ENCODE data around the gene EVPL. TPM values are rescaled to one million over a fixed set of nuclear protein-coding genes. Genes with fewer than 3 reads are reported as not detected.
A peak's percentile ranks its signal among the peaks of the same experiment; 100 is the strongest.

The EVPL gene
- total and polyA plus RNA-seq, 2 of the 13 experiments (the other 11 are each of a cell fraction or from before 2014, with no cell fraction given), result 2.1 to 8.2 TPM

GRCh38 chr17:75959051-75959838 is 67.9 kb downstream of the EVPL start (continued):
- no peak for TF ChIP-seq ZFP82 (CRISPR knock-in tag; IDR thresholded peaks at IDR 0.05; ENCODE audit: borderline replicate concordance)
- no peak for TF ChIP-seq CCDC6 (CRISPR knock-in tag; IDR thresholded peaks at IDR 0.05)
- no peak for TF ChIP-seq TEAD3 (CRISPR knock-in tag; optimal IDR thresholded peaks at IDR 0.05; ENCODE audit: borderline replicate concordance)
- no peak for TF ChIP-seq SP4 (CRISPR knock-in tag; IDR thresholded peaks at IDR 0.05)
- TF ChIP-seq ATF1 (CRISPR knock-in tag; IDR thresholded peaks at IDR 0.05), result 0 out of 2 replicates have a peak, but pooled peaks have one; percentile 41
- TF ChIP-seq CSRNP1 (CRISPR knock-in tag; IDR thresholded peaks at IDR 0.05), result no peak
- no peak for TF ChIP-seq ATM (IDR thresholded peaks at IDR 0.05; ENCODE audit: borderline replicate concordance)
- TF ChIP-seq ZNF670 (CRISPR knock-in tag; IDR thresholded peaks at IDR 0.05; ENCODE audit: borderline replicate concordance), result no peak
- no peak for TF ChIP-seq BRD4 (CRISPR knock-in tag; IDR thresholded peaks at IDR 0.05)
- no peak for TF ChIP-seq GATA4 (IDR thresholded peaks at IDR 0.05; ENCODE audit: borderline replicate concordance, low read depth)
- no peak for TF ChIP-seq ZNF749 (CRISPR knock-in tag; IDR thresholded peaks at IDR 0.05; ENCODE audit: borderline replicate concordance)
- TF ChIP-seq YEATS4 (CRISPR knock-in tag; IDR thresholded peaks at IDR 0.05; ENCODE audit: borderline replicate concordance), result no peak
- TF ChIP-seq ZFP41 (CRISPR knock-in tag; IDR thresholded peaks at IDR 0.05; ENCODE audit: borderline replicate concordance), result no peak
- no peak for TF ChIP-seq DBP (CRISPR knock-in tag; IDR thresholded peaks at IDR 0.05; ENCODE audit: not compliant biosample characterization)
- peak; percentile 19; the same call in 1 of the 2 replicates for TF ChIP-seq MED1 (CRISPR knock-in tag; IDR thresholded peaks at IDR 0.05)
- TF ChIP-seq TBX2 (CRISPR knock-in tag; IDR thresholded peaks at IDR 0.05; ENCODE audit: borderline replicate concordance), result 0 out of 2 replicates have a peak, but pooled peaks have one; percentile 48
- no peak for TF ChIP-seq ZNF556 (CRISPR knock-in tag; IDR thresholded peaks at IDR 0.05; ENCODE audit: borderline replicate concordance)
- no peak for TF ChIP-seq ZNF777 (CRISPR knock-in tag; IDR thresholded peaks at IDR 0.05)
- TF ChIP-seq ZNF564 (CRISPR knock-in tag; IDR thresholded peaks at IDR 0.05), result no peak
- TF ChIP-seq ZNF431 (CRISPR knock-in tag; IDR thresholded peaks at IDR 0.05; ENCODE audit: borderline replicate concordance, low read depth), result no peak
- TF ChIP-seq ZBTB7B (CRISPR knock-in tag; IDR thresholded peaks at IDR 0.05), result peak; percentile 69; the same call in 1 of the 2 replicates
- no peak for TF ChIP-seq TRIM24 (CRISPR knock-in tag; IDR thresholded peaks at IDR 0.05)
- TF ChIP-seq ZNF235 (CRISPR knock-in tag; IDR thresholded peaks at IDR 0.05; ENCODE audit: borderline replicate concordance), result no peak
- TF ChIP-seq POLR2AphosphoS2 (IDR thresholded peaks at IDR 0.05; ENCODE audit: low read depth, low read length), result no peak
- TF ChIP-seq JDP2 (CRISPR knock-in tag; IDR thresholded peaks at IDR 0.05; ENCODE audit: borderline replicate concordance), result no peak
- no peak for TF ChIP-seq ZSCAN9 (CRISPR knock-in tag; IDR thresholded peaks at IDR 0.05; ENCODE audit: borderline replicate concordance)
- no peak for TF ChIP-seq CENPT (CRISPR knock-in tag; IDR thresholded peaks at IDR 0.05; ENCODE audit: low read depth)
- no peak for TF ChIP-seq SALL2 (CRISPR knock-in tag; IDR thresholded peaks at IDR 0.05)
- no peak for TF ChIP-seq KLF11 (CRISPR knock-in tag; IDR thresholded peaks at IDR 0.05)
- TF ChIP-seq ZSCAN29 (CRISPR knock-in tag; conservative IDR thresholded peaks at IDR 0.05), result no peak
- no peak for TF ChIP-seq ZNF550 (CRISPR knock-in tag; IDR thresholded peaks at IDR 0.05; ENCODE audit: borderline replicate concordance)

Measured in HepG2 (cell line).